D721Med (cell line): ENCODE data around the gene CUX1.
"Not testable (repeated sequence)": the region's sequence is repeated elsewhere in the genome, so short reads cannot be mapped to it uniquely, and the experiment has no call there.

Experiments used
- DNase-seq: peaks from one replicate; pipeline ENCODE4 v3.0.0; 2011; ENCODE audit warnings: low spot score; ENCODE audit not compliant: insufficient read length
- FAIRE-seq: peaks from 2 replicates; lab custom pipeline; 2011; peaks lifted over from hg19 to GRCh38; lab: Jason Lieb, UNC
- CTCF ChIP-seq: IDR thresholded peaks from 2 replicates; pipeline ENCODE4 v1.5.1; 2012; ENCODE audit warnings: mild to moderate bottlenecking, control low read depth; ENCODE audit not compliant: insufficient read depth; ENCODE audit errors: missing control alignments

CUX1 gene

GRCh38 chr7:102012941-102013461 lies 195.6 kb downstream of the CUX1 start:
- FAIRE-seq = no peak
- TF ChIP-seq CTCF = no peak
- DNase-seq = no peak

GRCh38 chr7:102018876-102019275 lies 201.4 kb downstream of the CUX1 start:
- DNase-seq = no peak

GRCh38 chr7:102019461-102019860 lies 202.0 kb downstream of the CUX1 start:
- DNase-seq (no peak), FAIRE-seq (no peak)
- no peak for TF ChIP-seq CTCF

More at GRCh38 chr7:102018876-102019275, 201.4 kb downstream of the CUX1 start:
- TF ChIP-seq CTCF = no peak
- FAIRE-seq = no peak

GRCh38 chr7:102021841-102022618 lies 204.6 kb downstream of the CUX1 start:
- TF ChIP-seq CTCF = no peak
- FAIRE-seq = no peak
- no peak for DNase-seq

GRCh38 chr7:102024005-102024768 lies 206.8 kb downstream of the CUX1 start:
- no peak for TF ChIP-seq CTCF
- DNase-seq (no peak), FAIRE-seq (no peak)

GRCh38 chr7:102024769-102025391 lies 207.5 kb downstream of the CUX1 start:
- FAIRE-seq (no peak), DNase-seq (no peak)
- TF ChIP-seq CTCF = no peak

GRCh38 chr7:102025777-102026176 lies 208.4 kb downstream of the CUX1 start:
- DNase-seq, FAIRE-seq: not testable (repeated sequence)
